Measurements from ENCODE around the gene UFC1.

The UFC1 gene

DNA sequence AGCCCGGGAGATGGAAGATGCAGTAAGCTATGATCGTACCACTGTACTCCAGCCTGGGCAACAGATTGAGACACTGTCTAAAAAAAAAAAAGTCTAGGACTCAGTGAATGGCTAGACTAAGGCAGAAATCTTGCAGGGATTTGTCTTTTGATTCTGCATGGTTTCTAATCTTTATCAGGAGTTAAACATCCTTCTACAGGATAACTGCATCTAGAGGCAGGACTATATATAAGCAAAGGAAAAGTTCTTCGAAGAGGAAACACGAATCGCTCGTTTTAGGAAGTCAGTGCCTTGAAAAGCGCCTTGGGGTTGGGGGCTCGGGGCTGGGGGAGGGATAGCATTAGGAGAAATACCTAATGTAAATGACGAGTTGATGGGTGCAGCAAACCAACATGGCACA is 602 bp upstream of the UFC1 start:
- H3K79me2 ChIP-seq (ENCODE audit: control insufficient read depth, low read length) = peaks cover 19% of the 10 kb centered on the region
- H3K4me1 ChIP-seq (ENCODE audit: control insufficient read depth, low read length) = peaks cover 14% of the 10 kb centered on the region
- no peak for TF ChIP-seq EZH2phosphoT487 (IDR thresholded peaks at IDR 0.05; ENCODE audit: borderline replicate concordance, low read length)
- TF ChIP-seq, protein P1, sequence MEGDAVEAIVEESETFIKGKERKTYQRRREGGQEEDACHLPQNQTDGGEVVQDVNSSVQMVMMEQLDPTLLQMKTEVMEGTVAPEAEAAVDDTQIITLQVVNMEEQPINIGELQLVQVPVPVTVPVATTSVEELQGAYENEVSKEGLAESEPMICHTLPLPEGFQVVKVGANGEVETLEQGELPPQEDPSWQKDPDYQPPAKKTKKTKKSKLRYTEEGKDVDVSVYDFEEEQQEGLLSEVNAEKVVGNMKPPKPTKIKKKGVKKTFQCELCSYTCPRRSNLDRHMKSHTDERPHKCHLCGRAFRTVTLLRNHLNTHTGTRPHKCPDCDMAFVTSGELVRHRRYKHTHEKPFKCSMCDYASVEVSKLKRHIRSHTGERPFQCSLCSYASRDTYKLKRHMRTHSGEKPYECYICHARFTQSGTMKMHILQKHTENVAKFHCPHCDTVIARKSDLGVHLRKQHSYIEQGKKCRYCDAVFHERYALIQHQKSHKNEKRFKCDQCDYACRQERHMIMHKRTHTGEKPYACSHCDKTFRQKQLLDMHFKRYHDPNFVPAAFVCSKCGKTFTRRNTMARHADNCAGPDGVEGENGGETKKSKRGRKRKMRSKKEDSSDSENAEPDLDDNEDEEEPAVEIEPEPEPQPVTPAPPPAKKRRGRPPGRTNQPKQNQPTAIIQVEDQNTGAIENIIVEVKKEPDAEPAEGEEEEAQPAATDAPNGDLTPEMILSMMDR (IDR thresholded peaks at IDR 0.05; ENCODE audit: low read depth, low read length, poor library complexity, severe bottlenecking) = no peak
- peaks cover 11% of the 10 kb centered on the region for H3F3A ChIP-seq (ENCODE audit: control insufficient read depth, insufficient read depth)
- no peaks in the 10 kb centered on the region for H3K9me3 ChIP-seq (ENCODE audit: control insufficient read depth, insufficient read depth, low read length)
- H3K36me3 ChIP-seq (ENCODE audit: control insufficient read depth, low read length) = peaks cover 22% of the 10 kb centered on the region
- peak overlapping the region; percentile 77 for H3K4me2 ChIP-seq (ENCODE audit: low read length)
- H3K27ac ChIP-seq (ENCODE audit: low read depth, low read length) = peak overlapping the region; percentile 77
- no peaks in the 10 kb centered on the region for H3K27me3 ChIP-seq (ENCODE audit: control insufficient read depth, low read length)
- H3K9me2 ChIP-seq (replicated peaks; ENCODE audit: control insufficient read depth, low read length) = no peaks in the 10 kb centered on the region
- peak overlapping the region; percentile 75 for H3K4me3 ChIP-seq (ENCODE audit: low read length)
- H4K20me1 ChIP-seq (ENCODE audit: control insufficient read depth, insufficient read depth, low read depth, low read length) = no peaks in the 10 kb centered on the region

DNA sequence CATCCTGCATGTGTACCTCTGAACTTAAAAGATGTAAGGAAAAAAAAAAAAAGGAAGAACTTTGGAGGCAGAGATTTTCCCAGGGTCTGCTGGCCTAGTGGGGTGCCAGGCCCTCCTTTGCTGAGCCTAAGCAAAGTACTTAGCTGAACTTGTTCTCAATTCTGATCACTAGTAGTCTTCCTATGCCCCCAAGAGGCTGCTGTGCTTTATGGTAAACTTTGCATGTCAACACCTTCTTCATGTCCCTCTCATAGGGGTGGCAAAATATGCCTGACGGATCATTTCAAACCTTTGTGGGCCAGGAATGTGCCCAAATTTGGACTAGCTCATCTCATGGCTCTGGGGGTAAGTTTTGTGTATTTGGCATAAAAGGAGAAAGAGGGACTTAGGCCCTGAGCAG is 4.1 kb downstream of the UFC1 start:
- Histone ChIP-seq H3K4me2 (ENCODE audit: low read length) (no peak overlapping the region), H3K36me3 (ENCODE audit: control insufficient read depth, low read length) (peaks cover 42% of the 10 kb centered on the region), H3K9me2 (replicated peaks; ENCODE audit: control insufficient read depth, low read length) (no peaks in the 10 kb centered on the region), H3K27me3 (ENCODE audit: control insufficient read depth, low read length) (no peaks in the 10 kb centered on the region), H3K4me3 (ENCODE audit: low read length) (no peak overlapping the region), H4K20me1 (ENCODE audit: control insufficient read depth, insufficient read depth, low read depth, low read length) (no peaks in the 10 kb centered on the region), H3K27ac (ENCODE audit: low read depth, low read length) (no peak overlapping the region), H3F3A (ENCODE audit: control insufficient read depth, insufficient read depth) (peaks cover 16% of the 10 kb centered on the region), H3K79me2 (ENCODE audit: control insufficient read depth, low read length) (peaks cover 33% of the 10 kb centered on the region), H3K9me3 (ENCODE audit: control insufficient read depth, insufficient read depth, low read length) (no peaks in the 10 kb centered on the region), H3K4me1 (ENCODE audit: control insufficient read depth, low read length) (peaks cover 32% of the 10 kb centered on the region)
- TF ChIP-seq, protein P1 (IDR thresholded peaks at IDR 0.05; ENCODE audit: low read depth, low read length, poor library complexity, severe bottlenecking) = no peak
- TF ChIP-seq EZH2phosphoT487 (IDR thresholded peaks at IDR 0.05; ENCODE audit: borderline replicate concordance, low read length) = no peak

- Histone ChIP-seq H3K4me1 (ENCODE audit: control insufficient read depth, low read length) (peaks cover 28% of the 10 kb centered on the region), H3K36me3 (ENCODE audit: control insufficient read depth, low read length) (peaks cover 47% of the 10 kb centered on the region), H3F3A (ENCODE audit: control insufficient read depth, insufficient read depth) (peaks cover 16% of the 10 kb centered on the region), H3K79me2 (ENCODE audit: control insufficient read depth, low read length) (peaks cover 33% of the 10 kb centered on the region), H3K27ac (ENCODE audit: low read depth, low read length) (no peak overlapping the region), H3K4me2 (ENCODE audit: low read length) (peak overlapping the region; percentile 69), H3K9me3 (ENCODE audit: control insufficient read depth, insufficient read depth, low read length) (no peaks in the 10 kb centered on the region), H4K20me1 (ENCODE audit: control insufficient read depth, insufficient read depth, low read depth, low read length) (no peaks in the 10 kb centered on the region), H3K27me3 (ENCODE audit: control insufficient read depth, low read length) (no peaks in the 10 kb centered on the region), H3K4me3 (ENCODE audit: low read length) (peak overlapping the region; percentile 81), H3K9me2 (replicated peaks; ENCODE audit: control insufficient read depth, low read length) (no peaks in the 10 kb centered on the region)
- TF ChIP-seq, protein P1 (IDR thresholded peaks at IDR 0.05; ENCODE audit: low read depth, low read length, poor library complexity, severe bottlenecking) = no peak
- TF ChIP-seq EZH2phosphoT487 (IDR thresholded peaks at IDR 0.05; ENCODE audit: borderline replicate concordance, low read length) = no peak
Observed at GRCh38 chr1:161158316-161159010, 4.7 kb downstream of the UFC1 start.

All from DOHH2 (cell line).